Measurements from ENCODE around the gene MACROD2.
A peak's percentile ranks its signal among the peaks of the same experiment; 100 is the strongest.

MACROD2 gene

DNA sequence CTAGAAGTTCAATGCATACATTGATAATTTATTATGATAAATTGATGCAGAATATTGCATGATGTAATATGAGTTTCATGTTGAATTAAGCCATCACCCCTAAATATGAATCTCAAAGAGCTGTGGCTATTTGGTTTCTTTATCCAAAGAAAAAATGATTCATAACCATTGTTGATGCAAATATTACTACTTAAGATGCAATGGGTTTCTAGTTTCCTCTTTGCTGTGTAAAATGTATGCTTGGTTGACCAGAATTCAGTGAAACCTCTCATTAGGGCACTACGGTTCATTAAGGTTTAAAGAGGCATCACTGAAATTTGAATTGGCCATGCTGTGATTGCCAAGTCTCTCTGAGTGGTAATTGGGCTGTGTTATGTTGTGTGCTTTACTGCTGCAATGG is 834.6 kb downstream of the MACROD2 start:
- TF ChIP-seq, protein P1, sequence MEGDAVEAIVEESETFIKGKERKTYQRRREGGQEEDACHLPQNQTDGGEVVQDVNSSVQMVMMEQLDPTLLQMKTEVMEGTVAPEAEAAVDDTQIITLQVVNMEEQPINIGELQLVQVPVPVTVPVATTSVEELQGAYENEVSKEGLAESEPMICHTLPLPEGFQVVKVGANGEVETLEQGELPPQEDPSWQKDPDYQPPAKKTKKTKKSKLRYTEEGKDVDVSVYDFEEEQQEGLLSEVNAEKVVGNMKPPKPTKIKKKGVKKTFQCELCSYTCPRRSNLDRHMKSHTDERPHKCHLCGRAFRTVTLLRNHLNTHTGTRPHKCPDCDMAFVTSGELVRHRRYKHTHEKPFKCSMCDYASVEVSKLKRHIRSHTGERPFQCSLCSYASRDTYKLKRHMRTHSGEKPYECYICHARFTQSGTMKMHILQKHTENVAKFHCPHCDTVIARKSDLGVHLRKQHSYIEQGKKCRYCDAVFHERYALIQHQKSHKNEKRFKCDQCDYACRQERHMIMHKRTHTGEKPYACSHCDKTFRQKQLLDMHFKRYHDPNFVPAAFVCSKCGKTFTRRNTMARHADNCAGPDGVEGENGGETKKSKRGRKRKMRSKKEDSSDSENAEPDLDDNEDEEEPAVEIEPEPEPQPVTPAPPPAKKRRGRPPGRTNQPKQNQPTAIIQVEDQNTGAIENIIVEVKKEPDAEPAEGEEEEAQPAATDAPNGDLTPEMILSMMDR (IDR thresholded peaks at IDR 0.05): no peak
- TF ChIP-seq ZFX (IDR thresholded peaks at IDR 0.05; ENCODE audit: borderline replicate concordance): no peak
- no peak overlapping the region for H3K27ac ChIP-seq

DNA sequence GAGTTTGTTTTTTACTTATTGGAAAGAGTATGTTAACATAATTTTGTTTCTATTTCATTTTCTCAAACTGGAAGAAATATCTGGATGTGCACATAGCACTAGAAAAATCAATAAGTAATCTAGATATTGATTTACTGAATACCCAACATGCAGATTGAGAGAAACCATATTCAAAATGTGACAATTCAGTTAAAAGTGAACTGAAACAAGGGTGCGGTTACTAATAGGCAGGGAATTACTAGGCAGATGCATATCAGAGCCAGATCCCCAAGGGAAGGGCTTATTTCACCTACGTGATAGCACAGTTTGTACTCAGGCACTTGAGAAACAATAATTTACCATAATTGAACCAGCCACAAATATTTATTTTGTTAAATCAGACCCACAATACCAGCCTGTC is 835.1 kb downstream of the MACROD2 start:
- TF ChIP-seq, protein P1 (IDR thresholded peaks at IDR 0.05): no peak
- no peak for TF ChIP-seq ZFX (IDR thresholded peaks at IDR 0.05; ENCODE audit: borderline replicate concordance)

DNA sequence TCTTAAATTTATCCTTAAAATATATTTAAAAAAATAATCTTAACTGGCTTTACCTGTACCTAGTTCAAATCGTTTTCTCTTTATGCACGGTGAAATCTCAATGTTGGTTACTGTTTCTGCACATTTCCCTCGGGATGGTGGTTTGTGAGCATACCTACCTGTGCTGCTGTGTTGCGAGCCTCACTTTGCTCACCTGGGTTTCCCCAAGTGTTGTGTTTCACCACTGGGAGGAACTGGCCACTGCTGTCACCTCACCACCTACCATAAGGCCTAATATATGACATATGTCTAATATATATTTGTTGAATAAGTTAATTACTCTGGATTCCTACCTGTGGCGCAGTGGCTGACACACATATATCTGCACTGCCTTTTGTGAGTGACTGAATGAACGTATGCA is 835.6 kb downstream of the MACROD2 start:
- TF ChIP-seq, protein P1 (IDR thresholded peaks at IDR 0.05): no peak
- no peak for TF ChIP-seq ZFX (IDR thresholded peaks at IDR 0.05; ENCODE audit: borderline replicate concordance)
- no peak overlapping the region for H3K27ac ChIP-seq

More for the DNA sequence above, 835.1 kb downstream of the MACROD2 start:
- H3K27ac ChIP-seq: no peak overlapping the region

DNA sequence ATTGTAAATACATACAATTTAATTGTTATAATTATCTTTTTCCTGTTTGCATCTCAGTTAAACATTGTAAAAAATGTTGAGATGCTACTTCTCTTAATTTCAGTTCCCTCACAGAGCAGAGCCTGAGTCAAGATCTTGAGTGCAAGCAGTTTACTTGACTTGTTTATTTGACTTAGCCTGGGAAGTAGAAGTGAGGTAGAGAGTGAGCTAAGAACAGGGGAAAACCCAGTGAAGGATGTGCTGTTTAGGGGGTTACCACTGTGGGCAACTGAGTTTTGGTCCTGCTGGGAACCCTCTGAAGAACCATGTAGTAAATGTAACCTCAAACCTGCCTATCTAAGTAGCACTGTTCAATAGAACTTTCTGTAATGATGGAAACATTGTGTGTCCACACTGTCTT is 837.3 kb downstream of the MACROD2 start:
- TF ChIP-seq, protein P1 (IDR thresholded peaks at IDR 0.05): no peak
- TF ChIP-seq ZFX (IDR thresholded peaks at IDR 0.05; ENCODE audit: borderline replicate concordance): no peak
- no peak overlapping the region for H3K27ac ChIP-seq

DNA sequence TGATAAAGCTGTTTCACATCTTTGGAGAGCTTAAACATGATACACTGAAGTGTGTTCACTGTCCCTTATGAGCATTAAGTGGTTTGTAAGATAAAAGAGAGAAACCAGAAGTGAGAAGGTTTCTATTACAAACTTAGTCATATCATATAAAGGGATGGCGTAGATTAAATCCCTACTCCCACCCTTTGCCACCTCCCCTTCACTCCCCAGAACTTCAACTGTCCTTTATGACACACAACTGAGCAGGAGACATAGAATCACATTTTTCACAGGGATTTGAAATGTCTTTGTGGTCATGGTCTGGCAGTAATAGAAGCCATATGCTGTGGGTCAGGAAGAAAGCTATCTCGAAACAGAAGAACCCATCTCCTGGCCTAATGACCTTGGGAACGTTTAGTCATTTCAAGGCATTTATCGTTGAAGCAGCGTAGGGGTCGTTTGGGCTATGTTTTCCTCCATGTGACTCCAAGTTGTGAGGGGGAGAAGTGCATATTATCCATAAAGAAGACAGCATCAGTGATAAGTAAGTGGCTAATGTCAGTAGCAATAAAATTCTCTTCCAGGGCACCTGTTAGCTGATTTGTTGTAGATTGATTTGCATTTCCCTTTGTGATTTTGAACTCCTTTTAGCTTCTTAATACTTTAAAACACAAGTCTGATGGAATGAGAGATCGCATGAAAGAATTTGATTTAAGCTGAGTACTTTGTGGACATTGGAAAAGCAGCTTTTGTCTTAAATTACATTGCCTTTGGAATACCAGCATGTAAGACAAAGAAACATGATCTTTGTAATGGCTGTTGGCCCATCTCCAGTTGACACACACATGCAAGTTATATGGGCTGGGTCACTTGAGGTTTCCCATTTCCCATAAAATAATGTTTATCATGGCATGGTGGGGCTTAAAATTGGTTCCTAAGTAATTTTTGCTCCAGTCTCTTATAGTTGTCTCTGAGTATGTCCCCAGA is 843.6 kb downstream of the MACROD2 start:
- no peak for TF ChIP-seq ZFX (IDR thresholded peaks at IDR 0.05; ENCODE audit: borderline replicate concordance)
- TF ChIP-seq, protein P1 (IDR thresholded peaks at IDR 0.05): no peak
- H3K27ac ChIP-seq: peak overlapping the region; percentile 34; the same call in 1 of the 2 replicates

DNA sequence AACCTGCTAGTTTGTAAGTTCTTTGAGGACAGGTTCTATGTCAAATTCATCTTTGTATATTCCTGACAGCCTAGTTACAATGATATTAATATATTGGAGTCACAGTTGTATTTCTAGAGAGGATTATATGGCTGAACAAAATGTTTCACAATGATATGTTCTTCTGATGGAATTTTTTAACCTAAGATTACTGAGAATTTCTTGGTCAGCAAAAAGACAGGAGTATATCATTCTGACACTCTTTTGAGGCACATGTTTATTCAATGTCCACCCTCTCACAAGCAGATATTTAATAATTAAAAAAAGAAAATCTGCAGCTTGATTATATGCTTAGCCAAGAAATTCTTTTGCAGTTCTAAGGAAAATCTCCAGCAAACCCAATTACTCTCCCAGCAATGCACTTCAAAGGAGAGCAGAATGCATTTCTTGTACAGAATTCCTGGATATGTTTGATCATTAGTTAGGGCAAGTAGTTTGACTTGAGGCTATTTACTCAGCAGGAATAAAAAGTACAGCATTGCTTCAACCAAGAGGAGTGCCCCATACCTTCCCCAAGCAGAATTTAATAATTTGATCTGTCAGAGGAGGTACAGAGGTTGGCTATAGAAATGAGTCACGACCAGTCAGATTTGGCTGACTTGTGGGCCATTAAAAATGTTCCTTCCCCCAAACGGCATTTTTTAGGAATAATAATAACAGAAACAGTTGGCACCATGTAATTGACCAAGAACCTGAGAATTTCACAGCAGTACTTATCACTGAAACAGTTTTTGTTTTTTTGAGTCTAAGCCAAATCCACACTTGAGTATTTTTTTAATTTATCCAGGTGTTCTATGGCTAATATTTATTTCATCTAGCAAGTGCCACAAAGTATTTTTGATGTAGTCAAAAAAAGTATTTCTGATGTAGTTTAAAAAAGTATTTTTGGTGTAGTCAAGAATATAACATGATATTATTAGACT is 850.2 kb downstream of the MACROD2 start:
- no peak for TF ChIP-seq ZFX (IDR thresholded peaks at IDR 0.05; ENCODE audit: borderline replicate concordance)
- TF ChIP-seq, protein P1 (IDR thresholded peaks at IDR 0.05): no peak
- H3K27ac ChIP-seq: peak overlapping the region; percentile 47
